Activated CD4-positive, alpha-beta T cell treated with anti-CD3 and anti-CD28 coated beads, Interleukin-2, Interleukin-6, amounts not matched to agents 100 ng/mL and 50 ng/mL, durations not matched to agents 16 hours and 8 hours (primary cell): ENCODE results near the gene MUC5B.

Source experiments
- DNase-seq: peaks from one replicate; pipeline ENCODE4 v3.0.0-alpha.2; 2020

MUC5B gene

DNA sequence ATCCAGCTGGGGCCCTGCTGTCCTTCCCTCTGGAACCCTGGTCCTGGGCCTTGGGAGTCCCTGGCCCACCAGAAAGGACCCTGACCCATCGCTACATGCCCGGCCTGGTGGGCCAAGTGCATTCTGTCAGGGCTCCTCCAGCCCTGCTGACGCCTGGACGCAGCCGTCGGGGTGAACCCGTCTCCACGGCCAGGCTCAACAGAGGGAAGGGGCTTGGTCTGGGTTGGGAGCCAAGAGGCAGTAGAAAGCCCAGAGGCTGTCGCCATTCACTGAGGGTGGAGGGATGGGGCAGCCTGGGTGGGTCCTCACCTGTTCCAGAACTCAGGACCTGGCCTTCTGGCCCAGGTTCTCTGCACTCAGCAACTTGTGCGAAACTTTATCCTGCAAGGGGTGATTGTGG lies 47.6 kb downstream of the MUC5B start:
- no peak for DNase-seq

DNA sequence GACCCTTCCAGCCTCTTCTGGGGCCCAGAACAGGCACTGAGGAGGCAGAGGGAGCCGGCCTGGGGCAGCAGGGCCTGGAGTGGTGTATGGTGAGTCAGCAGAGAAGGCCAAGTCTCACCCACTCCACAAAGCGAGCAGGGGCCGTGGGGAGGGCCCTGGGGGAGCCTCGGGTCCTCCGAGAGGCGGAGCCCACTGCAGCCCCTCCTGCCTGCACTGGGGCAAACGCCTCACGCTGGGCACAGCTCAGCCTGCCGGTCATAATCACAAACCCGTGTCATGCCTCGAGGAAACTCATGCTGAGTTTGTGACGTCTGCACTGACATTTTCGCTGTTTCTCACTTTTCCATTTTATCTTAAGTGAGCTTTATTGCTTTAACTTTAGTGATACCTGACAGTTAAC lies 48.1 kb downstream of the MUC5B start:
- DNase-seq, result no peak

DNA sequence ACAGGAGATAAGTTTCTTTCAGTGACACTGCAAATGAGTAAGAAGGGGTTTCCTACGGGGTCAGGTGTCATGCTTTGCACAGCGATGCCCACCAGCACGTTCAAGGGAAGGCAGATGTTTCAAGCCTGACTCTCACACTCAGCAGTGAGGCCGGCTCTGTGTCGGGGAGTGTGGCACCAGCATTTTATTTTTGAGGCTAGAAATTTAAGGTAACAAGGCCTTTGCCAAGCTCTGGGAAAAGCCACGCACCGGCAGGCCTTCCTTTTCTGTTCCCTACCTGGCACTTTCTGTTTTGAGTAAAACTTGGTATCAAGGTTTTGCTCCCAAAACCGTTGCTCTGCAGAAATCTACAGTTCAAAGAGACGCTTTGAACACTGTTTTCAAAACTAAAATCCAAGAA lies 48.5 kb downstream of the MUC5B start:
- DNase-seq, result no peak

DNA sequence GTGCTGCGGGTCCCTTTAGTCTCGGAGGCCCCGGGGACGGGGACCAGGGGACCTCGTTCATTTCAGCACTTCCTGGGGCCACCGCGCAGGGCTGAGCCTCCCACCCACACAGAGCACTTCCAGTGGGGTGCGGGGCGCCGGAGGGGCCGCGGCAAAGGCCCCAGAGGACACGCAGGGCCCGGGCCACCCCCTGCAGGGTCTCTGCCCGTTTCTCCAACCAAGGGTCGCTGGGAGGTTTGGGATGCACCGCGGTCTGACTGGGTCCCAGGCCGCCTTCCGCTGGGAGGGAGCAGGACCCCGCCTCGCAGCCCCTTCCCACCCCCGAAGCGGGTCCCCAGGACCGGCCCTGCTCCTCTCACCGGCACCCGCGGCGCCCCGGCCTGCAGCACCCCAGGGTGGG lies 49.1 kb downstream of the MUC5B start:
- DNase-seq, result no peak

DNA sequence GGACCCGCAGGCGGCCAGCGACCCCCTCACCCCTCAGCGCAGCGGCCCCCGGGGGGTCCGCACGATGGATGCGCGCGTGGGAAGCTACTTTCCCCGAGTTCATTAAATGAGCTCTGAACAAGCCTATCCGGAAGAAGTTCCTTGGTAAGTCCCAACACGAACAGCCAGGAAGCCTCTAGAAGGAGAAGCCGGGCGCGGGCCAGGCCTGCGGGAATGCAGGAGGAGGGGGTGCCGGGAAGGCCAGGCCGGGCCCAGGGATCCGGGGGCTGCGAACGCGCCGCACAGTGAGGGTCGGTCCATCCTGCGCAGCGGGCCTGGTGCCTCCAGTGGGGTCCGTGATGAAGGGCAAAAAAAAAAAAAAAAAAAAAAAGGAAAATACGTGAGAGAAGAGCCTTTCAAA lies 49.7 kb downstream of the MUC5B start:
- DNase-seq, result no peak

DNA sequence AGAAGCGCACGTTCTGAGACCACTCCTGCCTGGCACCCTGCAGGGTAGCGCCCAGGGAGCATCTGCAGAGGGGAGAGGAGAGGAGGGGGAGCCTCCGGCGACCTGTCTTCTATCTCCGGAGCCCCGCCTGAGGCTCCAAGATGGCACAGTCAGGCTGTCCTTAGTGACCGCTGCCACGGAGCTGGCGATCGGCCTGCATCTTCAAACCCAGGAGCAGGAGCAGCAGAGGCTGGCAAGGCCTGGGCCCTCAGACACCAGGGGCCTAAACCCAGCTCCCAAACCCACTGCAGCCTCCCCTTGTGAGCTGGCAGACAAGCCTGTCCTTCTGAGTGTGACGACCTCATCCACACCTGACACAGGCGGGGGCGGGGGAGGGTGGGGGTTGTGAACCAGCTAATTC lies 51.6 kb downstream of the MUC5B start:
- no peak for DNase-seq

DNA sequence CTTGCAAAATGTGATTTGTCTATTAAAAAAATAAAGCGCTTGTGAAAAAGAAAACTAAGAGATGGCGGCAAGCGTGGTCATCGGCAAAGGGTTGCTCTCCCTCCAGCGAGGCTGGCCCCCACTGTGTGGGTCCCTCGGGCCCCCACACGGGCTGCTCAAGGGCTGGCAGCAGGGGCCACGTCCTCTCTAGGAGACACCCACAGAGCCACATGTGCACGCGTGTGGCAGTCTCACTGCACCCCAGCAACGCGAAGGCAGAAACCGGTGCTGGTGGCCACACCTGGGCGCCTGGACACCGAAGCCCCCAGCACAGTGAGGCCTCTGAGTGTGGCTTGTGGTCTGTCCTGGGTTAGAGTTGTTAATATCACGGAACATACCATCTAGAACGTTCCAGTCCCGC lies 52.2 kb downstream of the MUC5B start:
- no peak for DNase-seq

DNA sequence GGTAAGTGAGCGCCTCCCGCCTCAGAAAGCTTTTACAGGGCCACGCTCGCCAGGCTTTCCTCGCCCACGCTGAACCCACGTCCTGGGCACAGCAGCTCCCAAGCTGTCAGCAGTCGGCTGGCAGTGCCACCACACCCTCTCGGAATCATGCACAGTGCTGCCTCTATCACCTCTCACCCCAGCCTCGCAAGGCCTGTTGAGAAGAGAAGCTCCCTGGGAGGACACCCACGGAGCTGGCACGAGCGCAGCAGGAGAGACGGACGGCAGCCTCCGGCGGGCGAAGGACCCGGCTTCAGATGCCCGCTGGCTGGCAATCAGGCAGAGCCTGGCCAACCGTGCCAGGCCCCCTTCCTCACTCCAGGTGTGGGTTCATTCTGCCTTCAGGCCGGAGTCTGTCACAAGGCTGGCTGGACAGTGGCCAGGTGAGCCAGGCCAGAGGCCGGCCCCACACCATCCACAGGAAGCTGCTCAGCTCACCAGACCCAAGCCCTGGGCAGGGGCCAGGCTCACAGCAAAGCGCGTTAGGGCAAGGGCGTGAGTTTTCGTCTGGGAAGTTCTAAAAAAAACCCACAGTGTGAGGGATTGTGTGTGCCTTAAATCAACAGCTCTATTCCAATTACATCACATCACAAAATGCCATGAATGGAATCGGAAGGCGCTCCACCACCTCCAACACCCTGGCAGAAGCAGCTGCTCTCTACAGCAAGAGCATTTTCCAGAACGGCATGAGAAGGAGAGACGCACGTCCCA lies 53.4 kb downstream of the MUC5B start:
- DNase-seq, result no peak

DNA sequence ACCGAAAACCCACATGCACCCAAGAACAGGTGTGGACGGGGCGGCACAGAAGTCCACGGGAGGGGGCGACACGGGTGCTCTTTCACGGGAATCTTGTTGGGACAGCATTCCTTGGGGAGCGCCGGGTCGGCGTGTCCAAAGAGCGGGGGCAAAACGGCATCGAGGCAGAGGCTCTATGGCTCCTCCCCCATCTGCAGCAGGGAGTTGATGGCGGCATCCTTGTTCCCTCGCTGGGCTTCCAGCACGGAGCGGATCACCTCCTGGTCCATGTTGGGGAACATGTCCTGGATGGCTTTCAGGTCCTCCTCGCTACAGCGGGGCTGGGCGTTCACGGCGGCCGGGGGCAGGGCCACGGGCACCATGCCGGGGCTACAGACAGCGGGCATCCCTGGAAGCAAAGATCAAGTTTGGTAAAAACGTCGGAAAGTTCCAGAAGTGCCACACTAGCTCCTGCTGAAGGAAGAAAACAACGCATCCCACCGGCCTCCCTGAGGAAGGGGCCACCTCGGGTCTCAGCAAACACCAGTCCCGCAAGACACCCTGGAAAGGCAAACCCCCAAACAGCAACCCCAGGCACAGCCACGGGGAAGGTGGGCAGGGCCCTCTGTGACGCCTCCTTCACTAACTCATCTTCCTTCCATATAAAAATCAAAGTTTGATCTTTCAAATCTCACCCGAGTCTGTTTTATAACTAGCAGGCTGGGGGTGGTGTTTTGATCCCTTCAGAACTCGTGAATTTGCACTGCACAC lies 54.2 kb downstream of the MUC5B start:
- no peak for DNase-seq

DNA sequence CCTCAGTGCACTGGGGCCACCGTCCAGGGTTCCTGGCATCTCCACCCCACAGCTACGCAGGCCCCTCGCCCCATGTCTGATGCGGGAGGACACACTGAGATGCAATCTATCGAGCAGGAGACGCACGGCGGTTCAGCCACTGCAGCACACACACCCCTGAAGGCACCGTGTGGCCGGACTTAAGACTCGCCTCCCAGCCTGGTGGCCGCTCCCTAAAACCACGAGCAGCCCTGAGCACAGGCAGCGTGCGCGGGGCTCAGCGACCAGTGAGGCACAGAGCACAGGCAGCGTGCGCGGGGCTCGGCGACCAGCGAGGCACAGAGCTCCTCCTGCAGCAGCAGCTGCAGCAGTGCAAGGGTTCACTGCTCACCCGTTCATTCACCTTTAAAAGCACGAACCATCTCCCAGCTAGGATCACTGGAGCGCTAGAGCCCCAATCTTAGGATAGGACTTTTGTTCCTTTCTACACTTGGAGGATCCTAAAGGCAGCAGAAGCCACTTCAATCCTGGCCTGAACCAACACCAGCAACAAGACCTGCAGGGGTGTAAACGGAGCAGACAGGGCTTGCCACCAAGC lies 55.2 kb downstream of the MUC5B start:
- DNase-seq, result no peak

DNA sequence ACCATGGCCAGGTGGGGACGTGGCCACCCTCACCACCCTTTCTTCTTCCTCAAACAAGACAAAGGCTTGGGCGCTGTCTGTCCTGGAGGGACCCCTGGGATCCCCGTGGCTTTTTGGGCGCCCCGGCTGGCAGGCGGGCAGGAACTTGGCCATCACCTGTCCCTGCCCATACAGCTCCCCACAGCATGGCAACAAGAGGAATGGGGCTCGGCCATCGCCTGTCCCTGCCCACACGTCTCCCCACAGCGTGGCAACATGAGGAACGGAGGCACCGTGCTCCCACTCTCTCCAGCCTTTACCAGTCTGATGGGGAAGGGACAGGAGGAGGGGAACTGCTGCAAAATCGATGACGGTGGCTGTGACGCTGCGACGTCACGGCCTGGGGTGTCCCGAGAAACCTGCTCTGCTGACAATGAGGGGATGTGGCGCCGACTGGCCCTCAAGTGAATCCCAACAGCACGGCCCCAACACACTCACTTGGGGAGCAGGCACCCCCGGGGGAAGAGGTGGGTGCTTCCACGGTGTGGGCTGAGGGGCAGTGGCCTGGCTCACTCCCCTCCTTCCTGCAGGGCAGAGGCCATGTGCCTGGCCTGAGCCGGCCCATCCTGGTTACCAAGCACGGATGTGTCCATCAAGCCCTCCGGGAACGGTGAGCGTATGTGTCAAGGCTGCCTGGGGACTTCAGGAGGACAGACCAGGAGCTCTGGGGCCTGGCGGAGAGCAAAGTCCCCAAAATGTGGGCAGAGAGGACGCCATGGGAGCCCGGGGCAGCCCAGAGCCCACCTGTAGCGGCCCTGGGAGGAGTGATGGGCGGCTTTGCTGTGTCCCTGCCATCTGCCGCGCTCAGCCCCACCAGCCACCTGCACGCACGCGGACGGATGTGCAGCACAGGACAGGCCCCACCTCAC lies 56.2 kb downstream of the MUC5B start:
- no peak for DNase-seq

DNA sequence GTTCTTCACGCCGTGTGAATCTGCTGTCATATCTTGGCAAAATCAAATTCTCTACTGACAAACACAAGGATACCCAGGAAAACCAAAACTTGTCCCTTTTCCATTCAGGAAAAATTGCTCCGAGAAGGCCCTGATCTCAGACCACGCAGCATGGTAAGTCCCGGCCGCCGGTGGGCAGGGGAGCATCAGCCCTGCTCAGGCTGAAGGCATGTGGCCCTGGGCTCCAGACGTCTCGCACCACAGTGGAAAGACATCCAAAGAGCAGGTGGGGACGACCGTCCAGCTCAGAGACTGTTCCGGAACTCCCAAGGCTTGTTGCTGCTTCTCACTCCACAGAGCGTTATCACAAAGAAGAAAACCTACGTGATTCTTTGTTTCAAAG lies 56.8 kb downstream of the MUC5B start:
- no peak for DNase-seq

DNA sequence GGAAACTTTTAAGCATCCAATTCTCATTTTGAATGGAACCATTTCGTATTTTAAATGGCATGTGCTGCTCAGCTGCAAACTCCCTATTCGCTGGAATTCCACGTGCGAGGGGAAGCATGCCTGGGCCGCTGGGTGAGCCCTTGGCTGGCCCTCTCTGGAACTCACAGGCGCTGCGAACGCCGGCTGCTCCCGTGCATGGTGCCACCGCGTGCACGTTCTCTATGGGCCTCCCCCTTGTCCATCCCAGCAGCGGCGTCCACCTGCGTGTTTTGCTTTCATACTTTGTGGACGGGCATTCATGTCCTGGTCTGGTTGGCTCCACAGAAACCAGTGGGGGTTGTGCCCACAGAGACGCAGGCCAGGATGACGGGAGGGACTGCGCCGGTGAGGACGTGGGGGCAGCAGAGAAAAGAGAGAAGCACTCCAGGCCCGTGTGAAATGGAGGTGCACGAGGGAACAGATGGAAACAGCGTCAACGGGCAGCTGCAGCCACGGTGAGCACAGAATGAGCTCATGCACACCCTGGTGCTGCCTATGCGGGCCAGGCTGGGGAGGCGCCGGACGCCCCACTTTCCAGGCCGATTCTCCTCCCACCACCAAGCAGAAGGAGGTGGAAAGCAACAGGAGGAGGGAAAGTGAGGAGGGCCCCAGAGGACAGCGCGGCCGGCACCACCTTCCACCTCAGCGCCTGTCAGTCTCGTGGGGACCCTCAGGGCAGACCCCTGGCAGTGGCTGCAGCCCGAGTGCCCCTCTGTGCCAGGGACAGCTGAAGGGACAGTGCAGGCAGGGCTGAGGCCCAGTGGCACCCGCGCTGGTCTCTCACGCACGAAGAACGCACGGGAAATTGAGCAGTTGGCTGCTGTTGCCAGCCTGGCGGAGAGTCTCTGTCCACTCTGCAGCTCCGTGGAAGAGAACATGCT lies 57.5 kb downstream of the MUC5B start:
- no peak for DNase-seq

DNA sequence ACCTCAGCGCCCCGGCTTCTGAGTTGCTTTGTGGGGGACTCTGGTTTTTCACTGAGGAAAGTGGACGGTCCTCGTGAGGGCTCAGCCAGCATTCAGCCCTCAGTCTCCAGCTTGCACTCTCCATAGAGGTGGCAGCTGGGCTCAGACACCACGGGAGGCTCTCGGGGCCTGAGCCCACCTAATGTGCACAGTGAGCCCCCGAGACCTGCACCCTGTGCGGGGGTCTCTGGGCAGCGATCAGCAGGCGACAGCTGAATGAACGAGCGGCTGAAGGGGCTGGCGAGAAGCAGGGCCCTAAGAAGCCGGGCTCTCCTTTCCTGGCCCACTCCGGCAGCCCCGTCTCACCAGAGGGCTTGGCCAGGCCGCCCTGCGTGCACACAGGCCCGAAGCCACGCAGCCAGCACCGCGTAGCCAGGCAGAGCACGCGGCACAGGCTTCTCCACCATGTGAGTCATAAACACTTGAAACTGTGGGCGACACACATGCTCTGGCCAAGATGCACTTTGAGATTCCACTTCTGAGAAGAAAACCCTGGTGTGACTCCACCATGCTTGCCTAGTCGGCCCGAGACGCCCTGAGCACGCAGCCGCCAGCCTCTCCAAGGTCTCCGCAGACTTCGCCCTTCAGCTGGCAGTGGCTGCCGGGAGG lies 58.6 kb downstream of the MUC5B start:
- no peak for DNase-seq

DNA sequence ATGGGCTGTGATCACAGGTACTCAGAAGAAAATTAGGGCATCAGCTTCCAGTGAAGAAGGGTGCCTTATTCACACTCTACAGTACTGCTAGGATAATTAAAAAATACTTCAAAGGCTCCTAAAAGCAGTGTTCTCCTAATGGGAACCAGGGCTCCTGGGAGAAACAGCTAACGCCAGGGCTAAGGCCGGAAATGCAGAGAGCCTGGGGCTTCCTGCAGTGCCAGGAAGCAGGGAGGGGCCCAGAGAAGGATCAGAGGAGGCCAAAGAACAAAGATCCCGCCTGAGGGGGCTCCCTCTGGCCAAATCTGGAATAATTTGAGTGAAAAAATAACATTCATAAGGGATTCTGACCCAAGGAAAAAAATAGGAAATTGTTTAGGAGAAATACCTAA lies 59.1 kb downstream of the MUC5B start:
- DNase-seq, result no peak

DNA sequence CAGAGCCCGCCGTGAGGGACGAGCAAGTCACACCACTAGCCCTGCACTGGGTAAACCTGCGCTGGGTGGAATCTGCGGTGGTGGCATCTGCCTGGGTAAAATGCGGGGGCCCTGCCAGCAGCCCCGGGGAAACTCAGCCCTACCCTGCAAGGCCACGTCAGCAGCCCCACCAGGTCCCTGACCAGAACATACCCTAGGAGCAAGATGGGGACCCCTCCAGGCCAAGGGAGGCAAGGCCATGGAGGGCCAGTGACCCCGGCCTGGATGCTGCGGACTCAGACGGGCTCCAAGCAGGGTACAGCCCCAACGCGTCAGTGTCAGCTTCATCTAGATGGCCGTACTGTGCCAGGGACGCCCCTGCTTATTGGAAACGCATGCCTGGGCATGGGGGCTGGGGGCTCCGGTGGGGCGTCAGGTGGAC lies 60.2 kb downstream of the MUC5B start:
- DNase-seq, result no peak

DNA sequence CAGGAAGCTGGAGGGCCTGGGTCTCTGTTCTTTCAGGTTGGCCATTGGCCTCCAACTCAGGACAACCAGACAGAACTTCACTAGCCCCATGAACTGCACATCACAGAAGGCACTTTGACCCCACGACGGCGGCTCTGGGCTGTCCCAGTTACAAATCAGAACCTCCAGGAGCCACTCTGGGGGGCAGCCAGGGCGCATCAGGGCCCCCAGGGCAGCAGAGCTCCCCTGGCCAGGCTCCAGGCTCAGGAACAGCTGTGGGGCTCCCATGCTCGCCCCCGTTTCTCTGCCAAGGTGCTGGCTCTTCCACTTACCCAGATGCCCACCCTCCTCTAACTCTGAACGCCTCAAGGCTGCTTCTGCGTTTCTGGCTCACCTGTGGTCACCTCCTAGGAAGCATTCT lies 61.0 kb downstream of the MUC5B start:
- DNase-seq, result no peak

DNA sequence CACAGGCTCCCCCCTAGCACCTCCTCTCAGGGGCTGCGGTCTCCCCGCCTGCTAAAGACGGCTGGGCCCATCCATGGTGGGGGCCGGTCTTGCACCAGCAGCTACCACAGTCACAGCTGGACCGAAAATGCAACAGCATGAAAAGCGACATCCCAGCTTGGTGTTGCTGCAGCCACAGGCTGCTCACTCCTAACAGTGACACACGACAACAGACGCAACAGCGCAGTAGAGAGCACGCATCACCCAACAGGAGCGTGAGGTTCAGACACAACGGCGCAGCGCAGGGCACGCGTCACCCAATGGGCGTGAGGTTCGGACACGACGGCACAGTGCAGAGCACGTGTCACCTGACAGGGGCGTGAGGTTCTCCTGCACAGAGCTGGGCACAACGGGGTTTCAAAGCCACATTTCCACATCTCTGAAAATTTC lies 62.5 kb downstream of the MUC5B start:
- no peak for DNase-seq

DNA sequence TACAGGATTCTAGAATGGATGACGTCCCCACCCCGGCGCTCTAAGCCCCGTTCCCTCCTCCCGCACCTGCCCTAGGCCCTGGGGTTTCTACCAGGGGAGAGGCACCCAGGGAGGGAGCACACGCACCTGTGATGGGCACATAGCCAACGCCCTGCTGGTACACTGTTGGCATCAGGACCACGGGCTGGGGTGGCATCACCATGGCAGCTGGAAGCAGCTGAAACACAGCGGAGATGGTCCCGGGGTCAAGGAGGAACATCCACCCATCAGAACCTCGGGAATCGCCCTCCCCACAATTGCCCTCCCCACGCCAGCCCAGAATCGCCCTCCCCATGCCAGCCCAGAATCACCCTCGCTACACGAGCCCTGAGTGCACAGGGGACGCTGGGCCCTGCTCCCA lies 63.0 kb downstream of the MUC5B start:
- no peak for DNase-seq

DNA sequence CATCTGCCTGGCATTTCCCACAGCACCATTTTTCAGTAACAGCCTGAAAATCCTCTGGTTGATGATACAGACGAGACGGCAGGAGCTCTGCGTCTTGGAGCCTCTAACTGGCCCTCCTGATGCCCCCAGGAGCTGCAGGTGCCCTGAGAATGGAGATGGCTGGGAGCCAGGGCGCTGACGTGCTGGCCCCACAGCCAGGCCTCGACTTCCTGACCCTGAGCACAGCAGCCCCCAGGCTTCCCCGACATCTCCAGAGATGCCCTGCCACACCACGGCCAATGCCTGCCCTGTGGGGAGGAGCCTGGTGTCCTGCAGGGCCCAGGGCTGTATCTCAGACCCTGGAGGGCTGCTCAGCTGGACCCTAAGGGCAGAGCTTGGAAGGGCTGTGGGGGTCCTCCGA lies 65.1 kb downstream of the MUC5B start:
- DNase-seq, result no peak

DNA sequence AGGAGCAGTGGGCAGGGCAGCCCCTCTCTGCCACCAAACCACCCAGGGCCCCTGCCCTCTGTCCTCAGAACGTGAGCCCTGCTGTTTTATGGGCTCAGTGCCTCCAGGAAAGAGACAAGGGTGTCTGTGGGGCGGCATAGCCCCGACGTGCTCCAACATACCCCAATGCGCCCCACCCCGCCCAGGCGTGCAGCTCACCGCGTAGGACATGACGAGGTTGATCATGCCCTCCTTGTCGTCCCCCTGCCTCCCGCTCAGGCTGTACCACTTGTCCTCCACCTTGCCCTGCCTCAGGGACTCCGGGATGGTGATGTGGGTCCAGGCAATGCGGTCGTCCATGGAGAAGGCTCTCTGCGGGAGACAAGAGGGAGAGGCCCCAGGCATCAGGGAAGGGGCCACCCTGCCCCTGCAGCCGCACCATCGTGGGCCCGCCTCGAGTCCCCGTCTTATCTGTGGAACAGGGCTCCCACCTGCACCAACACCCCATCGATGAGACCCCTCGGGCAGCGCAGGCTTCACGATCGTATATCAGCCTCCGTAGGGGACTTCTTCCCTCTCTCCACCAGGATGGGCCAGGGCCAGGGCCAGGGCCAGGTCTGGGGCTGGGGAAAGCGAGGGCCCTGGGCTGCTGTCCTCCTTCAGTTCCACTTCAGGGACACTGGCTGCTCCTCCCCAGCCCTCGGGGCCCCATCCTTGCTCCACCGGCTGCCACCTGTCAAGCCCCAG lies 65.7 kb downstream of the MUC5B start:
- DNase-seq, result no peak
